IgD-negative memory B cell (primary cell): Measurements from ENCODE around the gene ROBO1. TPM values are rescaled to one million over a fixed set of nuclear protein-coding genes. Genes with fewer than 3 reads are reported as not detected.

Source experiments
- H3K27ac Mint-ChIP-seq, 3 donors: one replicate each; pipeline ENCODE4 v1.8.0; 2020 to 2022; ENCODE audit warnings: mild to moderate bottlenecking in 3 of 3, mixed read lengths in 3 of 3, moderate library complexity in 1 of 3
- H3K27me3 Mint-ChIP-seq: one replicate; pipeline ENCODE4 v1.8.0; 2021; ENCODE audit warnings: mixed read lengths
- H3K36me3 Mint-ChIP-seq: one replicate; pipeline ENCODE4 v1.8.0; 2020; ENCODE audit warnings: mild to moderate bottlenecking, mixed read lengths
- H3K4me1 Mint-ChIP-seq, 3 donors: one replicate each; pipeline ENCODE4 v1.8.0; 2020 to 2022; ENCODE audit warnings: mixed read lengths in 3 of 3, mild to moderate bottlenecking in 1 of 3
- H3K4me3 Mint-ChIP-seq, 4 donors: one replicate each; pipeline ENCODE4 v1.8.0; 2020 to 2022; ENCODE audit warnings: mild to moderate bottlenecking in 4 of 4, mixed read lengths in 4 of 4, moderate library complexity in 3 of 4
- H3K9me3 Mint-ChIP-seq, 3 donors: one replicate each; pipeline ENCODE4 v1.8.0; 2020 to 2021; ENCODE audit warnings: mixed read lengths in 3 of 3, mild to moderate bottlenecking in 1 of 3
- polyA plus RNA-seq: library from polyadenylated mRNA; unstranded; fragments of 300-500 nt; fragmentation: Illumina TruSeq; gene quantifications from one replicate; pipeline ENCODE4 v1.2.3, GENCODE V29; 2021

Gene ROBO1
- polyA plus RNA-seq, 1 donor from 2014 or later: 2.3 TPM

- Mint-ChIP-seq H3K27me3 (no peaks in the 10 kb centered on the region), H3K9me3 (peaks cover 0 to 3% (median 2%) of the 10 kb centered on the region in 3 donors), H3K27ac (no peak overlapping the region), H3K36me3 (no peaks in the 10 kb centered on the region), H3K4me1 (peaks cover 0 to 1% (median 0%) of the 10 kb centered on the region in 3 donors), H3K4me3 (no peak overlapping the region)
These were observed 277.4 kb downstream of the ROBO1 start for GRCh38 chr3:79490165-79491028.

- H3K27ac Mint-ChIP-seq: no peak overlapping the region
- peaks cover 0 to 2% (median 0%) of the 10 kb centered on the region in 3 donors for H3K9me3 Mint-ChIP-seq
- no peaks in the 10 kb centered on the region for H3K27me3 Mint-ChIP-seq
- H3K4me1 Mint-ChIP-seq: no peaks in the 10 kb centered on the region
- no peaks in the 10 kb centered on the region for H3K36me3 Mint-ChIP-seq
- no peak overlapping the region for H3K4me3 Mint-ChIP-seq
These were observed 279.4 kb downstream of the ROBO1 start for GRCh38 chr3:79488407-79488806.

- Mint-ChIP-seq H3K36me3 (no peaks in the 10 kb centered on the region), H3K9me3 (peaks cover 0 to 2% (median 0%) of the 10 kb centered on the region in 3 donors), H3K4me3 (no peak overlapping the region), H3K27ac (no peak overlapping the region), H3K4me1 (no peaks in the 10 kb centered on the region), H3K27me3 (no peaks in the 10 kb centered on the region)
These were observed 287.1 kb downstream of the ROBO1 start for GRCh38 chr3:79480746-79481145.

GRCh38 chr3:79478620-79479019 is 289.2 kb downstream of the ROBO1 start:
- Mint-ChIP-seq H3K4me3 (no peak overlapping the region), H3K4me1 (no peaks in the 10 kb centered on the region)

GRCh38 chr3:79477242-79477641 is 290.6 kb downstream of the ROBO1 start:
- Mint-ChIP-seq H3K9me3 (no peaks in the 10 kb centered on the region), H3K36me3 (no peaks in the 10 kb centered on the region), H3K27me3 (no peaks in the 10 kb centered on the region), H3K27ac (no peak overlapping the region), H3K4me1 (no peaks in the 10 kb centered on the region), H3K4me3 (no peak overlapping the region)

More at GRCh38 chr3:79478620-79479019, 289.2 kb downstream of the ROBO1 start:
- Mint-ChIP-seq H3K9me3 (peaks cover 0 to 1% (median 0%) of the 10 kb centered on the region in 3 donors), H3K27me3 (no peaks in the 10 kb centered on the region), H3K27ac (no peak overlapping the region), H3K36me3 (no peaks in the 10 kb centered on the region)

GRCh38 chr3:79473993-79474392 is 293.8 kb downstream of the ROBO1 start:
- Mint-ChIP-seq H3K4me3 (no peak overlapping the region), H3K4me1 (no peaks in the 10 kb centered on the region), H3K27me3 (no peaks in the 10 kb centered on the region), H3K36me3 (no peaks in the 10 kb centered on the region), H3K27ac (no peak overlapping the region), H3K9me3 (peaks cover 0 to 4% (median under 1%) of the 10 kb centered on the region in 3 donors)

- peaks cover 1% of the 10 kb centered on the region for H3K36me3 Mint-ChIP-seq
- H3K4me3 Mint-ChIP-seq: no peak overlapping the region
- no peak overlapping the region for H3K27ac Mint-ChIP-seq
- H3K9me3 Mint-ChIP-seq: peaks cover 2 to 6% (median 5%) of the 10 kb centered on the region in 3 donors
- H3K27me3 Mint-ChIP-seq: peaks cover 1% of the 10 kb centered on the region
- no peaks in the 10 kb centered on the region for H3K4me1 Mint-ChIP-seq
These were observed 300.1 kb downstream of the ROBO1 start for GRCh38 chr3:79467721-79468120.

- Mint-ChIP-seq H3K27me3 (no peaks in the 10 kb centered on the region), H3K4me3 (no peak overlapping the region), H3K27ac (no peak overlapping the region), H3K4me1 (no peaks in the 10 kb centered on the region), H3K9me3 (peaks cover 1 to 6% (median 3%) of the 10 kb centered on the region in 3 donors), H3K36me3 (peaks cover 1% of the 10 kb centered on the region)
These were observed 306.5 kb downstream of the ROBO1 start for GRCh38 chr3:79461129-79461792.

GRCh38 chr3:79453600-79453999 is 314.2 kb downstream of the ROBO1 start:
- H3K9me3 Mint-ChIP-seq: peaks cover 1 to 13% (median 3%) of the 10 kb centered on the region in 3 donors
- H3K4me1 Mint-ChIP-seq: no peaks in the 10 kb centered on the region
- no peaks in the 10 kb centered on the region for H3K36me3 Mint-ChIP-seq
- no peaks in the 10 kb centered on the region for H3K27me3 Mint-ChIP-seq
- H3K4me3 Mint-ChIP-seq: no peak overlapping the region
- no peak overlapping the region for H3K27ac Mint-ChIP-seq

- Mint-ChIP-seq H3K4me1 (no peaks in the 10 kb centered on the region), H3K27ac (no peak overlapping the region), H3K9me3 (peaks cover 0 to 12% (median 6%) of the 10 kb centered on the region in 3 donors), H3K27me3 (no peaks in the 10 kb centered on the region), H3K36me3 (peaks cover 1% of the 10 kb centered on the region), H3K4me3 (no peak overlapping the region)
These were observed 331.4 kb downstream of the ROBO1 start for GRCh38 chr3:79436387-79436786.

- no peak overlapping the region for H3K27ac Mint-ChIP-seq
- no peak overlapping the region for H3K4me3 Mint-ChIP-seq
- no peaks in the 10 kb centered on the region for H3K36me3 Mint-ChIP-seq
- H3K4me1 Mint-ChIP-seq: no peaks in the 10 kb centered on the region
- peaks cover 5 to 8% (median 7%) of the 10 kb centered on the region in 3 donors for H3K9me3 Mint-ChIP-seq
- no peaks in the 10 kb centered on the region for H3K27me3 Mint-ChIP-seq
These were observed 340.7 kb downstream of the ROBO1 start for GRCh38 chr3:79427081-79427480.

- H3K9me3 Mint-ChIP-seq: peaks cover 4 to 17% (median 9%) of the 10 kb centered on the region in 3 donors
These were observed 343.0 kb downstream of the ROBO1 start for GRCh38 chr3:79424811-79425210.

GRCh38 chr3:79423417-79423816 is 344.4 kb downstream of the ROBO1 start:
- Mint-ChIP-seq H3K4me1 (peaks cover 0 to 2% (median 0%) of the 10 kb centered on the region in 3 donors), H3K36me3 (peaks cover 2% of the 10 kb centered on the region), H3K27ac (no peak overlapping the region), H3K9me3 (peaks cover 3 to 17% (median 13%) of the 10 kb centered on the region in 3 donors), H3K27me3 (no peaks in the 10 kb centered on the region), H3K4me3 (no peak overlapping the region)

More at GRCh38 chr3:79424811-79425210, 343.0 kb downstream of the ROBO1 start:
- H3K36me3 Mint-ChIP-seq: no peaks in the 10 kb centered on the region
- H3K4me1 Mint-ChIP-seq: no peaks in the 10 kb centered on the region
- no peak overlapping the region for H3K27ac Mint-ChIP-seq
- H3K4me3 Mint-ChIP-seq: no peak overlapping the region
- H3K27me3 Mint-ChIP-seq: no peaks in the 10 kb centered on the region

GRCh38 chr3:79421273-79421672 is 346.5 kb downstream of the ROBO1 start:
- Mint-ChIP-seq H3K36me3 (peaks cover 2% of the 10 kb centered on the region), H3K27ac (no peak overlapping the region), H3K9me3 (peaks cover 3 to 12% (median 10%) of the 10 kb centered on the region in 3 donors), H3K4me3 (no peak overlapping the region), H3K4me1 (peaks cover 0 to 2% (median 0%) of the 10 kb centered on the region in 3 donors), H3K27me3 (no peaks in the 10 kb centered on the region)

GRCh38 chr3:79418855-79419621 is 348.8 kb downstream of the ROBO1 start:
- H3K4me1 Mint-ChIP-seq: peaks cover 0 to 2% (median 0%) of the 10 kb centered on the region in 3 donors
- peaks cover 5 to 12% (median 10%) of the 10 kb centered on the region in 3 donors for H3K9me3 Mint-ChIP-seq
- peaks cover 2% of the 10 kb centered on the region for H3K36me3 Mint-ChIP-seq
- no peak overlapping the region for H3K27ac Mint-ChIP-seq
- no peak overlapping the region for H3K4me3 Mint-ChIP-seq
- H3K27me3 Mint-ChIP-seq: no peaks in the 10 kb centered on the region
